Activated CD4-positive, alpha-beta T cell treated with anti-CD3 and anti-CD28 coated beads, Interleukin-2, Interleukin-6, amounts not matched to agents 100 ng/mL and 50 ng/mL, durations not matched to agents 16 hours and 8 hours (primary cell): ENCODE data around the gene TMEM198.
A peak's percentile ranks its signal among the peaks of the same experiment; 100 is the strongest.

Source experiments
- DNase-seq: peaks from one replicate; pipeline ENCODE4 v3.0.0-alpha.2; 2020

TMEM198 gene

DNA sequence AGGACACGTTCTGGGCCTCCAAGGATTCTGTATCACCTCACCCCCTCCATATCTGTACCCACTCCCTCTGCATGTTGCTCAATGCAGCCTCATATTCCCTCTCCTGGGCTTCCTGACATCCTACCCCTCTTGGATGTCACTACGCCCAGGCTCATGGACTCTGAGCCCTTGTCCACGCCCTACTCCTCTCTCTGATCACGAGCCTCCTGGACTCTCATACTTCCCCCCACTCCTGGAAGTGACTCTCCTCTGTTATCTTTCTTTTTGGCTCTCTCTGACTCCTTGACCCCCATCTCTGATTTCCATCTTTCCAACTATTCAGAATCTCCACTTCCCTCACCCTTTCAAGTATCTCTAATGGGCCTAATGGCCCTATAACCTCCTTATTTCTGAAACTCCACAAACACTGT lies 2.1 kb downstream of the TMEM198 start:
- no peak for DNase-seq

- DNase-seq: no peak
Observed at GRCh38 chr2:219547621-219548020, 3.8 kb downstream of the TMEM198 start.

DNA sequence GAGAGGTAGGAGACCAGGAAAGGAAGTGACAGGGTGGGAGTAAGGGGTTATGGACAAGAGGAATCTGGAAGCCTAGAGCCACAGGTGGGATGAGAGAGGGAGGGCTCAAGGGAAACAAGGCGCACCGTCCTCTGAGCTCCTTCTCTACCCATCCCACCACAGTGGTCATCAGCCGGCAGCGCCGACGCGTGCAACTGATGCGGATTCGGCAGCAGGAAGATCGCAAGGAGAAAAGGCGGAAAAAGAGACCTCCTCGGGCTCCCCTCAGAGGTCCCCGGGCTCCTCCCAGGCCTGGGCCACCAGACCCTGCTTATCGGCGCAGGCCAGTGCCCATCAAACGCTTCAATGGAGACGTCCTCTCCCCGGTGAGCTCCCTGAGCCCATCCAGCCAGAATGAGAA lies 5.2 kb downstream of the TMEM198 start:
- DNase-seq: no peak

DNA sequence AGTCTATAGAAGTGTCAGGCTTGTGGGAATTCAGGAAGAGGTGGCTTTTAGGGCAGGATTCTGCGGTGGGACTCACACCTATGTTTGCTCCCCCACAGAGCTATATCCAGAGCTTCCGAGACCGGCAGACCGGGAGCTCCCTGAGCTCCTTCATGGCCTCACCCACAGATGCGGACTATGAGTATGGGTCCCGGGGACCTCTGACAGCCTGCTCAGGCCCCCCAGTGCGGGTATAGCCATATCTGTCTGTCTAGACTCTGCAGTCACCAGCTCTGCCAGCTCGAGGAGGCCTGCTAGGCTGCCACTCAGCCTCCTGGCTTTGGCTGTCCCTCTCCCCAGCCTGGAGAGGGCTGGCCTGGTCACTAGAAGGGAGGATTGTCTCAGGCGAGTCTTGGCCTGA lies 5.8 kb downstream of the TMEM198 start:
- DNase-seq: no peak

- DNase-seq: no peak
Observed at GRCh38 chr2:219551441-219552381, 7.9 kb downstream of the TMEM198 start.

- peak; percentile 81 for DNase-seq
Observed at GRCh38 chr2:219552382-219553167, 8.7 kb downstream of the TMEM198 start.

- no peak for DNase-seq
Observed at GRCh38 chr2:219553168-219553417, 9.3 kb downstream of the TMEM198 start.

DNA sequence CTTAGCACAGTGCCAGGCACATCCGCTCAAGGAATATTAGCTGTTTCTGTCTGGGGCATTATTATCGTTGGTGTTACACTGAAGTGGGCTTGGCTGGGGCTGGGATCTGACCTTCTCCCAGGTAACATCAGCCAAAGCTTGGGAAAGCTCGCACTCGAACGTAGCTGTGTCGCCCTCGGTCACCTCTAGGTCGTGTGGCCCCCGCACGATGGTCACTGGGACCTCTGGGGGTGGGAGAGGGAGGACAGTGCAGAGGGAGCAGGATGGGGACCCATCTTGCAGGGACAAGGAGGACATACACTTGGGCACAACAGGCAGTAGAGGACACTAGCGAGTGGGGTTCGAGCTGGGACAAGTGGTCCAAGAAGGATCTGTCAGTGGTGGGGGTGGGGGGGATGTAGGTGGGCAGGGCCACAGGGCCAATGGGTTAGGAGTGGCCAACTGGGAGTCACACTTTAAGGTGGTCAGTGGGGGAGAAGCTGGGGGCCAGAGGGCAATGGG lies 9.7 kb downstream of the TMEM198 start:
- no peak for DNase-seq

GRCh38 chr2:219554350-219554749 lies 10.5 kb downstream of the TMEM198 start:
- DNase-seq: no peak

- DNase-seq: no peak
Observed at GRCh38 chr2:219555956-219556355, 12.1 kb downstream of the TMEM198 start.

- DNase-seq: no peak
Observed at GRCh38 chr2:219556413-219556812, 12.6 kb downstream of the TMEM198 start.

DNA sequence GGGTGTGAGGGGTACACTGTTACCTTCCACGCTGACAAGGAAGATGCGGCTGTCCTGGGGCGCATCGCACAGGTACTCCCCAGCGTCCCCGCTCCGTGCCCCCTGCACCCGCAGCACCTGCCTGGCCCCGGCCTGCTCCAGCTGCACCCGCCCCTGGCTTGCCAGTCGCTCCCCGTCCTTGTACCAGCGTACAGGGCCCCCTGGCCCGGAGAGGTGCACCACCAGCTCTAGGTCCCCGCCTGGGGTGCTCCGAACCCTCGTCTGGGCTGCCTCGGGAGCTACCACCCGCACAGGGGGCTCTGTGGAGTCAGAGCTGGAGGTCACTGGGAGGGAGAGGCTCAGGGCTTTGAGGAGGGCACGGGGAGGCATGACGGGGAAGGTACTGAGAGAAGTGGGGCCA lies 13.5 kb downstream of the TMEM198 start:
- no peak for DNase-seq

DNA sequence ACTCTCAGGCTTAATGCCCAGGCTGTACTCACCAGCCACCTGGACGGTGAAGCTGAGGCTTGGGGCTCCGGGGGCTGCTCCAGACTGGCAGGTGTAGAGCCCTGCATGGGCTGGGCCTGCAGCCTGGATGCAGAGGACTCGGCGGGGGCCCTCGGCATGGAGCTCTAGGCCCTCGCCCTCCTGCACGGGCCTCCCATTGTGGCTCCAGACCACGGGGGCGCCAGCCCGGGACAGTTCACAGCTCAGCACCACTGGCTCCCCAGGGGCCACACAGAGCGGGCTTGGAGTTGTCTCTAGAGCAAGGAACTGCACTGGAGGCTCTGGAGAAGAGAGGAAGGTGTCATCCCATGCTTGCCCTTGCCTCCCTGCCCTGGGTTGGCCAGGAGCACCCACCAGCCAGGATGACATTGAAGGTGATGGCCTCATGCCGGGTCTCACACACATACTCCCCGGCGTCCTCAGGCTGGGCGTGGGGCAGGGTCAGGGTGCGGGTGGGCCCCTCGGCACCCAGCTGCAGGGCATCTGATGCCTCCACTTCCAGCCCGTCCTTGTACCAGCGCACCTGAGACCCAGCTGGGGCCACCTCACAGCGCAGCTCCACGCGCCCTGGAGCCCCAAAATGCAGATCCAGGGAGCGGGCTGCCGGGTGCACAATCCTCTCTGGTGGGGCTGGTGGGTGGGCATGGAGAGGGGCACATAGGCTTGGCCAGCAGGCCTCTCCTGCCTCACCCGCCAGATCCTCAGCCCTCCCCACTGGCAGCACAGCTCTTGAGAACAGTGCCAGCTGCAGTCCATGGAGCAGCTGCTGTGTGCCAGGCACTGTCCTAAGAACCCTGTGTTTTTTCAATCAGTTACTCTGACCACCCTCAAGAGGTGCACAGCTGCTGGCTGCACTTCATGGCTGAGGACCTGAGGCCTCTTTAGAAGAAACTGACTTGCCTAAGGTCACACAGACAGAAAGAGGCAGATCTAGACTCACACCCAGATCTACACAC lies 14.3 kb downstream of the TMEM198 start:
- no peak for DNase-seq

GRCh38 chr2:219559156-219559915 lies 15.5 kb downstream of the TMEM198 start:
- no peak for DNase-seq

DNA sequence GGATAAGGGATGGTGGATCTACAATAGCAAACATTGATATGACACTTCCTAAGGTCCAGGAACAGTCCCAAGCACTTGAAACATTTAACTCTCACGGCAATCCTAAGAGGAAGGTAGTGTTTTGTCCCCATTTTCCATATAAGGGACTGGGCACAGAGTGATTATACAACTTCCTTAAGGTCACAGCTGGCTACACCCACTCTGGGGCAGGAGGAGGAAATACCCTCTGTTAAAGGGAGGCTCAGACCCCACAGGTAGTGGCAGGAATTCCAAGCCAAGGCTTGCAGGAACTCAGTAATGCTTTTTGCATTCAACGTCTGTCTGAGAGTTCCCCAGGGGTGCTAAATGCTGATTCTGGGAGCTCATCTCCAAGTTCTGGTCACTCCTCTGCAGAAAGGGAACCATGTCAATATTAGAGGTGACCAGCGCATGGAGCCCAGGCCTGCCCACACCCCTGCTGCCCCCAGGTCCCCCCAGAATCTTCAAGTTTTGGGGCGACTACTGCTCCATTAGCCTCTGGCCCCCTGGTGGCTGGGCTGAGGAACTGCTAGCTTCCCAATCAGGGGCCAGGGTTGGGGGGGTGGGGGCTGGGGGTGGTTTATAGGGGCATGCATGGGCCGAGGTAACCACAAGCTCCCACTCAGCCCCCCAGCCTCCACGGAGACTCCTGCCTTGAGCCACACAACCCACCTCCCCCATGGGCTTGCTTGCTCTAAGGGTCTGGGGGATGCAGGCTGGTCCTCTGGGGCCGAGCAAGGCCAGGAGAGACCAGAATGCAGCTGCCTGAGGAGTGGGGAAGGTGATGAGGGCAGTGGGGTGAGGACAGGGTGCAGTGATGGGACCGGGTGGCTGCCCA lies 16.4 kb downstream of the TMEM198 start:
- DNase-seq: peak; percentile 16

DNA sequence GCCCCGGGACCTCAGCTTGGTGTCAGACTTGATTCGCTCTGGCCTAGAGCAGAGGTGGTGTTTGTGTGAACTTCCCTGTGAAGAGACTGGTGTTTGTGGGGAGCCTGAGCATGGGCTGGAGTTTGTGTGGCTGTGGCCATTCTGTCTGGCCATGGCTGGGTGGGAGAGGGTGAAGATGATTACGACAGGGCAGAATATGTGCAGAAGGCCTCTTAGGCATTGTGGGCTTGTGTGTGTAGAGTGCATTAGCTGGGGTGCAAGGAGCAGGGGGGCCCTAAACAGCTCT lies 17.0 kb downstream of the TMEM198 start:
- DNase-seq: no peak

- no peak for DNase-seq
Observed at GRCh38 chr2:219561179-219562048, 17.6 kb downstream of the TMEM198 start.

DNA sequence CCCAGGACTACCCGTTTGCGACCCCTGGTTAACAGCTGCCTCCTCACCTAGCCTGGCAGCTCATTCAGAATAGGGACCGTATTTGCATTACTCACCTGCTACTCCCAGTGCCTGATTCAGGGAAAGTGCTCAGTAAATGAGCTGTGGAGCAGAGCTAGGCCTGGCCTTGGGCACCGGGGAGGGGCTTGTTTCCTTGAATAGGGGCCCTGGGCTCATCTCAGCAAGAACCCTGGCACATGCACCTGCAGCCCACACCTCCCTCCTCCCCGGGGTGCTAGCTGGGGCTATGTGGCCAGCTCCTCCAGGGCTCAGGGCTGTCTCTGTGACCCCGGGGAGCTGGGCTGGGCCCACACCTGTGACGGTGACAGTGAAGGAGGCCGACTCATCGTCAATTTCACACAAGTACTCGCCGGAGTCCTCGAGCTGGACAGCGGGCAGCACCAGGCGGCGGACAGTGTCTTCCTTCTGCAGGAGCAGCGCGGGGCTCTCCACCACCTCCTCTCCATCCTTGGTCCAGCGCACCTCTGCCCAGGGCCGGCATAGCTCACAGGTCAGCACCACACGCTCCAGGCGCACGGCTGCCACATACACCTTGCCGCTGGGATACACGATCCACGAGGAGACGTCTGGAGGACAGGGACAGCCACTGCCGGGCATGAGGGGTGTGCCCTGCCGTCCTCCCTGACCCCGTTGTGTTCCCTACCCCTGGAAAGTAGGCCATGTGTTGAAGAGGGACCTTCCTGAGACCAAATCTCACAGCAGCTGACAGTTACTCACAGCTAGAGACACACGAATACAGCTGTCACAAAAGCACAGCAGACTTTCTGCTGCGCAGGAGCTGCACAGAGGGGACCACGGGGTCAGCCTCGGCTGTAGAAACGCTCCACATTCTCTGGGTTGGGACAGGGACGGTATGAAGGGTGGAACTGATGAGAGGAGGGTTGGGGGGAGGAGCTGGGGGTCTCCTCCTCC lies 18.5 kb downstream of the TMEM198 start:
- DNase-seq: no peak
